Mucosa of descending colon (tissue), 3 donors: ENCODE results near the gene C4orf51. TPM values are rescaled to one million over a fixed set of nuclear protein-coding genes. Genes with fewer than 3 reads are reported as not detected.

Experiments used
- ATAC-seq: fragments of 200-7000 bp; cut with Tn5 transposase; one replicate; pipeline ENCODE4 v1.9.1; 2020; ENCODE audit warnings: mild to moderate bottlenecking, moderate library complexity
- DNase-seq, 3 donors: peaks; one replicate each; pipeline ENCODE4 v3.0.0-alpha.2; 2020
- H3K36me3 ChIP-seq: fragments of 200-600 bp; one replicate; pipeline ENCODE4 v1.8.0; 2021; ENCODE audit warnings: low read depth, mild to moderate bottlenecking
- H3K4me1 ChIP-seq: fragments of 200-600 bp; one replicate; pipeline ENCODE4 v1.8.0; 2021; ENCODE audit warnings: low read depth, mild to moderate bottlenecking
- H3K4me3 ChIP-seq: fragments of 200-600 bp; one replicate; pipeline ENCODE4 v1.8.0; 2021; ENCODE audit warnings: mild to moderate bottlenecking
- H3K9me3 ChIP-seq: fragments of 200-600 bp; one replicate; pipeline ENCODE4 v1.8.0; 2021; ENCODE audit warnings: mild to moderate bottlenecking
- intact Hi-C, 2 donors: fragments of 100-400 bp; cut with DNase I in 1 of 2; cut with micrococcal nuclease in 1 of 2; formaldehyde crosslinking; loops; one replicate each; pipeline versions ENCODE4 v1.11.0 to v1.11.1; 2022; cut with DNase I, micrococcal nuclease
- total RNA-seq, 3 donors: library from RNA; stranded (reverse); fragmentation: NEBNext Ultra II Directional in 2 of 3; extraction: Animal tissue kit (Norgen Biotek cat#: 25700) in 2 of 3; gene quantifications; one replicate each; pipeline versions ENCODE4 v1.2.1 to v1.2.4, GENCODE V29; 2021 to 2023
- TF ChIP-seq, protein P1 (sequence below): fragments of 200-600 bp; IDR thresholded peaks from one replicate; pipeline ENCODE4 v1.8.0; 2022; ENCODE audit warnings: antibody characterized with exemption, mild to moderate bottlenecking
- donor health status: DM: no; HTN: no; CAD: no; lungs with moderate emphysema.
- donor health status: DM: no; HTN: no; CAD: no.
- donor health status: DM: no; HTN: yes; CAD: no.

C4orf51 gene
- total RNA-seq, 3 donors from 2014 or later: not detected

DNA sequence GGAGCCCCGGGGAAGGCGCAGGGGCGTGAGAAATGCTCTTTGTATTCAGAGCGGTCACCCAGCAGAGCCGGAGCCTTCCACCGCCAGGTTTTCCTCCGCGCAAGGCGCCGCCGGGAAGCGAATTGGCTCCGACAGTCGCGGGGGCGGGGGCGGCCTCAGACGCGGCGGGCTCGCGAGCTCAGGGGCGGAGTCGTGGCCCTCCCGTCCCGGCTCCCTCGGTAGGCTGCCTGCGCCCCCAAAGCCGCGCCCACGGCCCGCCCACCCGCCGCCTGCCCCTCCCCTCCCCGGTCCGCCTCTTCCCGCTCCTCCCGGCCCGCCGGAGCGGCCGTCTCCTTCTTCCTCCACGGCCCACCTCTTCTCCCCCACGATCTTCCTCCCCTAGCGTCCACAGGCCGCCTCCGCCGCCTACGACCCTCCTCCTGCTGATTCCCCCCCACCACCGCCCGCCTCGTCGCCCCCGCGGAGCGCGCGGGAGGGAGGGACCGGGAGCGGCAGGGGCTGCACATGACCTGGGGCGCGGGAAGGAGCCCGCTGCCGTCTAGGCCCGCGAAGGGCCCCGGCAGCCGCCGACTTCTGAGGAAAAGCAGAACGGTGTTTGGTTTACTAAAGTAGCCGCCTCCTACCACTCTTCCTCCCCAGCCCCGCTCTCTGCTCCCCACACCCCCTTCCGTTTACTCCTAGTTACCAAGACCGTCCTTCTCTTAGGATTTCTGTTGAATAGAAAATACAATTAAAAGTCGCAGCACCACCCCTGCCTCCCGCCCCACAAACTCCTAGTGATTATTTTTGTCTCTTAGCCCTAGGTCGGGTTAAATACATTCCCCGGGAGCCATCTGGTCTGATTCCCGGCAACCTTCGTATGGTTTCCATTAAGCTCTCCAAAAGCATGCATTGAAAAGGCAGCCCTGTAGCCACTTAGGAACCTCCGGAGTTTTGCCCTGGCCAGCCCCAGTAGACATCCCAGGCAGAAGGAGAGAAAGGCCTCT lies 53.2 kb downstream of the C4orf51 start:
- DNase-seq: peak; percentile 93 to 96 (median 94)
- ATAC-seq: peak; percentile 88
- H3K9me3 ChIP-seq: no peaks in the 10 kb centered on the region
- H3K36me3 ChIP-seq: no peaks in the 10 kb centered on the region
- TF ChIP-seq, protein P1, sequence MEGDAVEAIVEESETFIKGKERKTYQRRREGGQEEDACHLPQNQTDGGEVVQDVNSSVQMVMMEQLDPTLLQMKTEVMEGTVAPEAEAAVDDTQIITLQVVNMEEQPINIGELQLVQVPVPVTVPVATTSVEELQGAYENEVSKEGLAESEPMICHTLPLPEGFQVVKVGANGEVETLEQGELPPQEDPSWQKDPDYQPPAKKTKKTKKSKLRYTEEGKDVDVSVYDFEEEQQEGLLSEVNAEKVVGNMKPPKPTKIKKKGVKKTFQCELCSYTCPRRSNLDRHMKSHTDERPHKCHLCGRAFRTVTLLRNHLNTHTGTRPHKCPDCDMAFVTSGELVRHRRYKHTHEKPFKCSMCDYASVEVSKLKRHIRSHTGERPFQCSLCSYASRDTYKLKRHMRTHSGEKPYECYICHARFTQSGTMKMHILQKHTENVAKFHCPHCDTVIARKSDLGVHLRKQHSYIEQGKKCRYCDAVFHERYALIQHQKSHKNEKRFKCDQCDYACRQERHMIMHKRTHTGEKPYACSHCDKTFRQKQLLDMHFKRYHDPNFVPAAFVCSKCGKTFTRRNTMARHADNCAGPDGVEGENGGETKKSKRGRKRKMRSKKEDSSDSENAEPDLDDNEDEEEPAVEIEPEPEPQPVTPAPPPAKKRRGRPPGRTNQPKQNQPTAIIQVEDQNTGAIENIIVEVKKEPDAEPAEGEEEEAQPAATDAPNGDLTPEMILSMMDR: no peak
- intact Hi-C loops: no loop called here
- peak overlapping the region; percentile 29 for H3K4me3 ChIP-seq
- peaks cover 29% of the 10 kb centered on the region for H3K4me1 ChIP-seq

DNA sequence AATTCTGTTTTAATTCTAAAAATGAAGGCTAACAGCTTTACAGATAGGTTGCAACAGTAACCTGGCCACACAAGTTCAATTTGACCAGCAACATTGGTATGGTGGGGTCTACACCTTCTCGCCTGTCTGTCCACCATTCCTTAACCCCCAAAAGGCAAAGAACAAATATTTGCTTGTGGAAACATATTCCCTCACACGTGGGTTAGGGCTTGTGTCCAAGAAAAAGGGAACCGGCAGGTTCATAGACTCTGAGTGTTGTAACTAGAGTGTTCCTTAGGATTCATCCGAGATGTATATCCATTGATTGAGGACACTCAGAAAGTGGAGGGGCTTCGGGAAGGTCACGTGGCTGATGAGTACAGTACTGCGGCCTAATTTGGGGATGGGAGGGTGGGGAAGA lies 54.1 kb downstream of the C4orf51 start:
- no peaks in the 10 kb centered on the region for H3K36me3 ChIP-seq
- intact Hi-C loops: no loop called here
- no peak overlapping the region for H3K4me3 ChIP-seq
- TF ChIP-seq, protein P1: no peak
- H3K4me1 ChIP-seq: peaks cover 29% of the 10 kb centered on the region
- ATAC-seq (no peak), DNase-seq (peak in 1 of 3 donors; percentile 14)
- no peaks in the 10 kb centered on the region for H3K9me3 ChIP-seq

DNA sequence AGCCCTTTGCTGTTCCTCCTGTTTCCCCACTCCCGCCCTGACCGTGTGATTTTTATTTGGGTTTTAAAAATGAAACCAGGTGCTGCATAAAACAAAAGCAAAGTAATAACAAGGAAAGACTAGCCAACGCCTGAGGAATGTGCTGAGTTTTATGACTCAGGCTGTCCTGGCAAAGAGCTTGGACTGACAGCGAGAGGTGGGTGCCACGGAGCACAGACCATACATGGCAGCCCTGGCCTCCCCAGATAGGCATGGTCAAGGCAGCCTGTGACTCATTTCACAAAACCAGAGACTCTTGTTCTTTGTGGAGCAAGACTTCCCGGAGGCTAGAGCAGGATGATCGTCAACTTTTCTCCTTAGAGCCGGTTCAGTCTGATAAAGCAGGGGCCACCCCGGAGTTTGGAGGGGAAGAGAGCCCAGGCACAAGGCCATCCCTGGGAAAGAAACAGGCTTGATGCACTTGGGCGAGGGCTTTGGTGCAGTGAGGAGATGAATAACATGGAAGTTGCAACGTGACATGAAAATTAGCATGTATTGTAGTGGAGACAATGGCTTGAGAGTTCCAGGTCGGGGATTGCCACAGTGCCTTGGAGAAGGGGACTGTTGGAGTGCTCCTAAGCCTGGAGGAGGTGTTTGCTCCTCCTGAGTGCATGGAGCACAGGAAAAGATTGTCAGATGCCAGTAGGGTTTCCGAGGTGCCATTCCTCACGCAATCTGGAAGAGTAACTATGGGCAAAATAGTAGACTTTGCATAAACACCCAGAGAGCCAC lies 54.8 kb downstream of the C4orf51 start:
- intact Hi-C loops: no loop called here
- DNase-seq: peak; percentile 49 to 66 (median 55)
- TF ChIP-seq, protein P1: no peak
- ATAC-seq: peak; percentile 52
- Histone ChIP-seq H3K9me3 (no peaks in the 10 kb centered on the region), H3K4me1 (peaks cover 29% of the 10 kb centered on the region), H3K4me3 (no peak overlapping the region), H3K36me3 (no peaks in the 10 kb centered on the region)

DNA sequence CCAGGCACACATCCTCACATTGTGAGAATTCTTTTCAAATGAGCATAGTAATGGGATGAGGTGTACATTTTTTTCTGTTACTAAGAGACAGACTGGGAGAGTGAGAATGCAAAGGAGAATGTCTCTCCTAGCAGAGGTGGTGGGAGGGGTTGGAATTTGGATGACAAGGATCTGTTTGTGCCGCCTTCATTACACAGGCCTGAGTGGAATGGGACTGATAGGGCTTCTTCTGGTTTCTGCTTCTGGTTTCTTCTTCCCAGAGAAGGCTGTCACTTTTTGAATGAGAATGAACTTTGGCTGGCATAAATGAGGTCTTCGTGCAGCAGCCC lies 55.4 kb downstream of the C4orf51 start:
- intact Hi-C loops: no loop called here
- no peak for ATAC-seq
- peaks cover 29% of the 10 kb centered on the region for H3K4me1 ChIP-seq

DNA sequence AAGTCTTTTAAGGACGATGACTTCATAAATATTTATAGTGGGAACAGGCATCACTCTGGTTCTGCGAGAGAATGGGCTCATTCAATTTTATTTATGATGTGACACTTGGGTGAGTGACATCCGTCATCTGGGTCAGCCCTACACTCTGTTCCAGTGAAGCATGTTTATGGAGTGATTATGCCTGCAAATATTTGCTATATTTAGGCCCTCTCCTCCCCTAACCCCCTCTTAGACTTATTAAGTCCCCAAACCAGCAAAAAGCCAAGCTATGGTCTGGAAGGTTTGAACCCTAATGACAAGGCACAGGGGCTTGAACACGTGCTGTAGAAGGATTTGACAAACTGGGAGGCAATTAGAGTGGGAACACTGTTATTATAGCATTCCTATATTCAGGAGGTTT lies 55.9 kb downstream of the C4orf51 start:
- H3K9me3 ChIP-seq: no peaks in the 10 kb centered on the region
- TF ChIP-seq, protein P1: no peak
- no peaks in the 10 kb centered on the region for H3K36me3 ChIP-seq
- H3K4me3 ChIP-seq: no peak overlapping the region
- no peak for ATAC-seq
- intact Hi-C loops: no loop called here
- DNase-seq: no peak
- H3K4me1 ChIP-seq: peaks cover 29% of the 10 kb centered on the region

More for the DNA sequence above, 55.4 kb downstream of the C4orf51 start:
- H3K36me3 ChIP-seq: no peaks in the 10 kb centered on the region
- no peak for DNase-seq
- H3K9me3 ChIP-seq: no peaks in the 10 kb centered on the region
- no peak overlapping the region for H3K4me3 ChIP-seq
- TF ChIP-seq, protein P1: no peak
